Ovary (tissue), 3 donors: Measurements from ENCODE around the gene HYAL3.

ENCODE experiments used
- CTCF ChIP-seq, 3 donors: fragments of 450-650 bp in 2 of 3; fragments of 200-600 bp in 1 of 3; IDR thresholded peaks; one replicate each; pipeline versions ENCODE4 v1.5.1 to v1.8.0; 2016 to 2022; ENCODE audit warnings: antibody characterized with exemption in 3 of 3, mild to moderate bottlenecking in 1 of 3
- POLR2A ChIP-seq: fragments of 450-650 bp; IDR thresholded peaks from one replicate; pipeline ENCODE4 v1.6.1; 2017; ENCODE audit warnings: antibody characterized with exemption, mild to moderate bottlenecking, moderate library complexity
- donor health status: DM: no; HTN: no; CAD: no.

DNA sequence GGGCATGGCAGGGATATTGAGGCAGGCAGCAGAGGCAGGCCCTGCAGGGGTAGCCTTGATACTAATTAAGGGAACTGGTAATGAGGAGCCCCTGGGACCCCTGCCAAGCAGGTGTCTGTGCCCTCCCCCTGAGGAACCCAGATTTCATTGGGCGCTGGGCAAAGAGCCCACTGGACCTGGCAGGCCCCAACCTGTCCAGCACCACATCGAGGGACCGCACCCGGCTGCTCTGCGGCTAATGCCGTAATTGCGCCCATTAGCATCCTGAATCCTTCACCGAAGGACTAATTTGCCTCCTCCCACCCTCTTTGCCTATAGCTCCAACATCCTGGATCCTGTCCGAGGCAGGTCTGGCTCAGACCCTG, 44.0 kb downstream of the HYAL3 start:
- TF ChIP-seq CTCF (IDR thresholded peaks at IDR 0.05): no peak
- TF ChIP-seq POLR2A: no peak
